Memory B cell (primary cell): Measurements from ENCODE around the gene VPREB3.

Source experiments
- ATAC-seq: fragments of 150-1000 bp; cut with Tn5 transposase; 2 replicates; pipeline ENCODE4 v1.10.0; 2021; ENCODE audit warnings: low read depth, mild to moderate bottlenecking, moderate library complexity
- DNase-seq, 2 donors: peaks; one replicate each; pipeline ENCODE4 v3.0.0; 2022; ENCODE audit warnings: low spot score in 2 of 2
- H3K27ac Mint-ChIP-seq: one replicate; pipeline ENCODE4 v1.8.0; 2022; ENCODE audit warnings: mild to moderate bottlenecking, moderate library complexity, mixed read lengths
- H3K27me3 Mint-ChIP-seq: one replicate; pipeline ENCODE4 v1.8.0; 2022; ENCODE audit warnings: mixed read lengths
- H3K36me3 Mint-ChIP-seq: one replicate; pipeline ENCODE4 v1.8.0; 2022; ENCODE audit warnings: mild to moderate bottlenecking, mixed read lengths
- H3K4me1 Mint-ChIP-seq: one replicate; pipeline ENCODE4 v1.8.0; 2022; ENCODE audit warnings: mixed read lengths
- H3K4me3 Mint-ChIP-seq: one replicate; pipeline ENCODE4 v1.8.0; 2022; ENCODE audit warnings: mild to moderate bottlenecking, moderate library complexity, mixed read lengths
- H3K9me3 Mint-ChIP-seq: one replicate; pipeline ENCODE4 v1.8.0; 2022; ENCODE audit warnings: mixed read lengths

VPREB3 gene

DNA sequence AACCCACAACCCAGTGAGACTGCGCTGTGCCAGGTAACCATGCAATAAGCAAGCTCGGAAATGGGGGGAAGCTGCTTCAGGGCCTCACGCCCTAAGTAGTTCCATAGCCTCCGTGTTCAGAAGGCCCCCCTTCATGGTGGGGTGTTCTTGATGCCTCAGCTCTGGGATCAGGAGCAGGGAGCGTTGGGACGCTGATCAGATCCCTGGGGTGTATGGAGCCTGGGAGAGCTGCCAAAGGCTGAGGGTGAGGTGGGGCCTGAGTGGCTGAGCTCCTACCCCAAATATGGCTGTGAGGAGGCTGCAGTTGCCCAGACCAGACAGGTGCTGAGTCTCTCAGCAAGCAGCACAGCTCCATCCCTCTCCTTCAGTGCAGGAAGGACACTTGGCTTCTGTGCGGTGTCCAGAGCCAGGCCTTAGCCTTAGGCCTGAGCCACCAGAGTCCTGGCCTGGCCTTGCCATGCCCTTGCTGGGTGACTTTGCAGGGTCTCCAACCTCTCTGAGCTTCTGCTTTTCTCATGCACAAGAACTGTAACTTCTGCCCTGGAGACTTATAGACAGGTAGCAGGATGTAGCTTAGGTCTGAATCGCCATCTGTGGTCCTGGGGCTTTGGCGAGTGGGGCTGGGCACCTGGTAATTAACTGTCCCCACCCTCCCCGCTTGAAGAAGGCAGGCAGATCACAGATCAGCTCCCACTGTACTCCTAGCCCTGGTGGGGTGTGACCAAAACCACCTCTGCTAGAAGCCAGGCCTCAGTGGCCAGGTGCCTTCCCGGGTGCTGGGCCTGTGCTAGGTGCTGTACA, 23.8 kb upstream of the VPREB3 start:
- Mint-ChIP-seq H3K27ac (no peak overlapping the region), H3K36me3 (peaks cover 5% of the 10 kb centered on the region), H3K4me3 (no peak overlapping the region), H3K27me3 (no peaks in the 10 kb centered on the region), H3K9me3 (no peaks in the 10 kb centered on the region), H3K4me1 (peaks cover 11% of the 10 kb centered on the region)
- DNase-seq (no peak), ATAC-seq (no peak)

GRCh38 chr22:23775779-23776375, 21.7 kb upstream of the VPREB3 start:
- ATAC-seq (no peak), DNase-seq (no peak)
- Mint-ChIP-seq H3K27me3 (no peaks in the 10 kb centered on the region), H3K4me3 (no peak overlapping the region), H3K9me3 (no peaks in the 10 kb centered on the region), H3K27ac (peak overlapping the region; percentile 31), H3K4me1 (peaks cover 20% of the 10 kb centered on the region), H3K36me3 (peaks cover 3% of the 10 kb centered on the region)

DNA sequence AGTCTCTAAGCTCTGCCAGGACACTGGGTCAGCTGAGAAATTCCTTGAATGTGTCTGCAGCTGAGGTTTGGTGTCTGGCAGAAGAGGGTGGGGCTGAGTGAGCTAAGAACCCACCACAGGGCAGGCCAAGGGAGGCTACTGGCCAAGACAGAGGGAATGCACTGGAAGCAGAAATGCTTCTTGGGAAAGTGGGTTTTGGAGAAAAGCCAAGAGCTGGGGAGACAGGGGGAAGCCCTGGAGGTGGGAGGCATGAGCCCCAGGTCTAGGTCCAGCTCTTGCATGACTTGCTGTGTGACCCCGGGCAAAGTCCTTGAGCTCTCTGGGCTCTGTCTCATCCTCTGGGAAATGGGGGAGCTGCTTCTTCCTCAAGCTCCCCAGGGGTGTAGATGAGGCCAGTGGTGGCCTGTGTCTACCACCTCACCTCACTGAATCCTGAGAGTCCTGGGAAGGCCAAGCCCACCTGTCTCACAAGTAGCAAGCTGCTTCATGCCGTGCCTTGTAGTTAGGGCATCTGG, 20.8 kb upstream of the VPREB3 start:
- no peak overlapping the region for H3K27ac Mint-ChIP-seq
- H3K4me3 Mint-ChIP-seq = no peak overlapping the region

DNA sequence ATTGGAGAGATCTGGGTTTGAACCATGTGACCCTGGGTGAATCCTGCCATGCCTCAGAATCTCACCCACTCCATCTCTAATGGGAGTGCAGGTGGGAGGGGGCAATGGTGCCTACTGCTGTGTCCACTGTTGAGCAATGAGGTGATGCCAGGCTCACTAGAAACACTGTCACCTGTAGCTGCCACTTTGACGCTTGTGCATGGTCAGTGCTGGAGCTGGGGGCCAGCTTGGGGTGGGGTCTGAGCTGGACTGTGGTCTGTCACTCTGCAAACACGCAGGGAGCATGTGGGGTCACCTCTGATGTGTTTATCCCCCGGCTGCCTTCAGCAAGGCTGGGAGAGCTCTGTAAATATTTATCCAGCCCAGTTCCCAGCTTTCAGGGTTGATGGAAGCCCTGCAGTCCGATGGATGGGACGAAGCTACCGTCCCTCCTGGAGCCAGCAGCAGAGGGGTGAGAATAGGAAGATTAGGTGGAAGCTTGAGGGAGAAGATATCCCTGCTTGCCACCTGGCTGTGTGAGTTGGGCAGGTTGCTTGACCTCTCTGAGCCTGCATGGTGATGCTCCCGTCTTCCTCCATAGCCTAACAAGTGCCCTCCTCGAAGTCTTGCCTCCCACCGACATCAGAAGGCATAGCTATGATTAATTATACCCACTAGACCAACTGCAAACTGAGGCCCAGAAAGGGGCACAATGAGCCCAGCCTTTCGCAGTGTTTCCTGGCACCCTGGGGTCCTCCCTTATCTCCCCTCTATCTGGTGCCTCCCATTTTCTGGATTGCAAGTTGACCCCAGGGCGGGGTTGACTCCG, 20.1 kb upstream of the VPREB3 start:
- Mint-ChIP-seq H3K27me3 (no peaks in the 10 kb centered on the region), H3K9me3 (no peaks in the 10 kb centered on the region), H3K4me3 (no peak overlapping the region), H3K27ac (no peak overlapping the region), H3K36me3 (no peaks in the 10 kb centered on the region), H3K4me1 (peaks cover 23% of the 10 kb centered on the region)
- no peak for DNase-seq
- ATAC-seq = no peak

More for the DNA sequence above, 20.8 kb upstream of the VPREB3 start:
- Mint-ChIP-seq H3K27me3 (no peaks in the 10 kb centered on the region), H3K4me1 (peaks cover 20% of the 10 kb centered on the region), H3K36me3 (peaks cover 3% of the 10 kb centered on the region), H3K9me3 (no peaks in the 10 kb centered on the region)
- DNase-seq (no peak), ATAC-seq (no peak)

DNA sequence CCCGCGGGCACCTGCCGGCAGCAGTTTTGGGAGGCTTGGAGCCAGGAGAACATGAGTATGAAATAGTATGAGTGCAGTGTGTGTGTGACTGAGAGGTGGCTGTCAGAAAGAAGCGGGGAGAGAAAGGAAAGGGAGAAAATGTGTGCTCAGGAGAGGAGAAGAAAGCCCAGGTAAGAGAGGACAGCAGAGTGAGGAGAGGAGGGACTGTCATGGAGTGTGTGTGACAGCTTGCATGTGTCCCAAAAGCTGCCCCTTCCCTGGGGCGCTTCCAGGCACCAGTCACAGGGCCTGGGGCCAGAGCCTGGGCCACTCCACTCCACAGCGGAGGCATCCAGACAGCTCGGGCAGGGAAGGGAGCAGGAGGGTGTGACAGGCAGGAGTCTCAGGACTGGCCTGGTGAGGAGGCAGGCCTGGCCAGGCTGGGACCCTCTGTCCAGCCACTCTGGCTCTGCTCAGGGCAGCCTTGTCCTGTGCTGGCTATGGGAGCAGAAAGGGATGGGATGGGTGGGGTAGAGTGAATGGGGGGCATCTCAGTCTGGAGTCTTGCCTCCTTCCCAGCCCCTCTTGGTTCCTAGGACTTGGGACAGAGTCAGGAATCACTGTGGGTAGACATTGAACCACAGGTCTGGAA, 19.4 kb upstream of the VPREB3 start:
- Mint-ChIP-seq H3K4me3 (peak overlapping the region; percentile 67), H3K27me3 (no peaks in the 10 kb centered on the region), H3K27ac (no peak overlapping the region), H3K9me3 (no peaks in the 10 kb centered on the region), H3K36me3 (no peaks in the 10 kb centered on the region), H3K4me1 (peaks cover 26% of the 10 kb centered on the region)
- ATAC-seq (no peak), DNase-seq (no peak)

DNA sequence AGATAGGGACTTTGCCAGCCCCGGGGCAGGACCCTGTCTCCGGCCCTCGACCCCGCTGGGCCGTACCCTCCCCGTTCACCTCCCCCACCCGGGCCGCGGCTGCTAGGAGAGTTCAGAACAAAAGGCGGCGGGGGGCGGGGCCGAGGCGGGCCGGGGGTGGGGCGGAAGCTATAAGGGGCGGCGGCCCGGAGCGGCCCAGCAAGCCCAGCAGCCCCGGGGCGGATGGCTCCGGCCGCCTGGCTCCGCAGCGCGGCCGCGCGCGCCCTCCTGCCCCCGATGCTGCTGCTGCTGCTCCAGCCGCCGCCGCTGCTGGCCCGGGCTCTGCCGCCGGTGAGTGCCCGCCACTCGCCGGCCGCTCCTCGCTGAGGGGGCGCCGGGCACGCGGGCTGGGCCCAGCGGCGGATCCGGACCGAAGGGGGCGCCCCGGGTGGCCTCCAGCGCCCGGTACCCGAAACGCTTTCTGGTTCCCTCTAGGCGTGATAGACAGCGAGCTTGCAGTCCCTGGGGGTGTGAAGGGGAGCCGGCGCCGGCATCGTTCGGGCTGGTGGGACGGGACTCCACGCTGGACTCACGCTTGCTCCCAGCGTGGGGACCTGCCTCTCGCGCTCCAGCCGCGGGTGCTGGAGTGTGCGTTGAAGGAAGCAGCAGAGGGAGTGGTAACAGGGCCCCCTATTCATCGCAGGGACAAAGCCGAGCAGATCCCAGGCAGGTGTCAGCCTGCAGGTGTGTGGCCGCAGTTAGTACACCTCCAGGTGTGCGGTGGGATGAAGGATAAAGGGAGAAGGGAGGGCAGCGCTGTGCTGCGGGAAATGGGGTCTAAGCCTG, 18.6 kb upstream of the VPREB3 start, which contains the start of gene MMP11:
Gene MMP11 (plus strand): TSS at position 201 of the 825 bp plus-strand sequence. CDS start 22 bp downstream, at position 223.
- Mint-ChIP-seq H3K9me3 (no peaks in the 10 kb centered on the region), H3K4me3 (peak within 1 kb of the TSS; percentile 79), H3K36me3 (no peaks in the 10 kb centered on the region), H3K27me3 (no peaks in the 10 kb centered on the region), H3K4me1 (peaks cover 29% of the 10 kb centered on the region), H3K27ac (no peak within 1 kb of the TSS)
- ATAC-seq (peak; percentile 44), DNase-seq (peak in 1 of 2 donors; percentile 30)

GRCh38 chr22:23772315-23772648, 18.1 kb upstream of the VPREB3 start:
- DNase-seq (no peak), ATAC-seq (no peak)
- Mint-ChIP-seq H3K36me3 (no peaks in the 10 kb centered on the region), H3K27me3 (no peaks in the 10 kb centered on the region), H3K4me3 (peak overlapping the region; percentile 79), H3K4me1 (peaks cover 29% of the 10 kb centered on the region), H3K9me3 (no peaks in the 10 kb centered on the region), H3K27ac (no peak overlapping the region)

GRCh38 chr22:23769321-23769965, 15.2 kb upstream of the VPREB3 start:
- Mint-ChIP-seq H3K36me3 (no peaks in the 10 kb centered on the region), H3K4me3 (peak overlapping the region; percentile 38), H3K4me1 (peaks cover 37% of the 10 kb centered on the region), H3K9me3 (no peaks in the 10 kb centered on the region), H3K27me3 (no peaks in the 10 kb centered on the region), H3K27ac (no peak overlapping the region)
- DNase-seq (no peak), ATAC-seq (no peak)

- H3K27me3 Mint-ChIP-seq = no peaks in the 10 kb centered on the region
- DNase-seq = peak; percentile 72 to 84
- peak within 1 kb of the TSS; percentile 88 for H3K4me3 Mint-ChIP-seq
- ATAC-seq = peak; percentile 71
- no peaks in the 10 kb centered on the region for H3K9me3 Mint-ChIP-seq
- H3K36me3 Mint-ChIP-seq = no peaks in the 10 kb centered on the region
- peak within 1 kb of the TSS; percentile 75 for H3K27ac Mint-ChIP-seq
- H3K4me1 Mint-ChIP-seq = peaks cover 43% of the 10 kb centered on the region
Measured at GRCh38 chr22:23767673-23768548, 13.7 kb upstream of the VPREB3 start, which contains the start of gene CHCHD10. Gene CHCHD10 (minus strand): TSS chr22:23767972. CDS start chr22:23767874, 98 bp downstream.

GRCh38 chr22:23767303-23767672, 13.1 kb upstream of the VPREB3 start:
- H3K36me3 Mint-ChIP-seq = no peaks in the 10 kb centered on the region
- ATAC-seq (no peak), DNase-seq (no peak)
- H3K9me3 Mint-ChIP-seq = no peaks in the 10 kb centered on the region
- H3K4me1 Mint-ChIP-seq = peaks cover 47% of the 10 kb centered on the region
- H3K27me3 Mint-ChIP-seq = no peaks in the 10 kb centered on the region
- peak overlapping the region; percentile 88 for H3K4me3 Mint-ChIP-seq
- H3K27ac Mint-ChIP-seq = no peak overlapping the region

GRCh38 chr22:23764899-23765881, 11.0 kb upstream of the VPREB3 start:
- H3K4me1 Mint-ChIP-seq = peaks cover 45% of the 10 kb centered on the region
- H3K9me3 Mint-ChIP-seq = no peaks in the 10 kb centered on the region
- H3K27ac Mint-ChIP-seq = no peak overlapping the region
- no peak for DNase-seq
- peak overlapping the region; percentile 62 for H3K4me3 Mint-ChIP-seq
- H3K36me3 Mint-ChIP-seq = peaks cover 5% of the 10 kb centered on the region
- no peak for ATAC-seq
- no peaks in the 10 kb centered on the region for H3K27me3 Mint-ChIP-seq
